OCI-LY7 (cell line): ENCODE measurements around the gene EPHA5.

Source experiments
- EZH2phosphoT487 ChIP-seq: fragments of 200-600 bp; sonication (generic); IDR thresholded peaks from 2 replicates; pipeline ENCODE4 v1.6.1; 2018; ENCODE audit warnings: low read depth, borderline replicate concordance, mild to moderate bottlenecking, mixed run types, antibody characterized with exemption, low read length, moderate library complexity, mixed read lengths
- TF ChIP-seq, protein P1 (sequence below): fragments of 200-600 bp; sonication (generic); conservative IDR thresholded peaks from 2 replicates; pipeline ENCODE4 v1.5.1; 2014; ENCODE audit warnings: mild to moderate bottlenecking, antibody characterized with exemption, low read length, moderate library complexity, mixed read lengths

DNA sequence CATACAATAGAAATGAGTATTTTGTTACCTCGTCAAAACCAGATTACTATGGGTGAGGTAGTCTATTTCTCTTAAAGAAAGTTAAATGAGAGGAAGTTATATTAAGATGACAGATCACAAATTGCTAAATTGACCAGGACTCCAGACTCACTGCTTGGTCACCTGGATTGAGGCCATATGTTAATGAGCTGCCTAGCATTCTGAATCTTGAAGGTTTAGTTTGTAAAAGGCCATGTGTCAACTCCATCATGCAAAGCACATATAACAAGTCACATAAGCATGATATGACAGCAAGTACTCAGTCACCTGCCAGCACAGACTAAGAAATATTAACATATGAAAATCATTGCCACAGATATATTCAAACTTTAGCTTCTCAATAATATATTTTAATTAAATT lies 72.6 kb downstream of the EPHA5 start:
- TF ChIP-seq, protein P1, sequence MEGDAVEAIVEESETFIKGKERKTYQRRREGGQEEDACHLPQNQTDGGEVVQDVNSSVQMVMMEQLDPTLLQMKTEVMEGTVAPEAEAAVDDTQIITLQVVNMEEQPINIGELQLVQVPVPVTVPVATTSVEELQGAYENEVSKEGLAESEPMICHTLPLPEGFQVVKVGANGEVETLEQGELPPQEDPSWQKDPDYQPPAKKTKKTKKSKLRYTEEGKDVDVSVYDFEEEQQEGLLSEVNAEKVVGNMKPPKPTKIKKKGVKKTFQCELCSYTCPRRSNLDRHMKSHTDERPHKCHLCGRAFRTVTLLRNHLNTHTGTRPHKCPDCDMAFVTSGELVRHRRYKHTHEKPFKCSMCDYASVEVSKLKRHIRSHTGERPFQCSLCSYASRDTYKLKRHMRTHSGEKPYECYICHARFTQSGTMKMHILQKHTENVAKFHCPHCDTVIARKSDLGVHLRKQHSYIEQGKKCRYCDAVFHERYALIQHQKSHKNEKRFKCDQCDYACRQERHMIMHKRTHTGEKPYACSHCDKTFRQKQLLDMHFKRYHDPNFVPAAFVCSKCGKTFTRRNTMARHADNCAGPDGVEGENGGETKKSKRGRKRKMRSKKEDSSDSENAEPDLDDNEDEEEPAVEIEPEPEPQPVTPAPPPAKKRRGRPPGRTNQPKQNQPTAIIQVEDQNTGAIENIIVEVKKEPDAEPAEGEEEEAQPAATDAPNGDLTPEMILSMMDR = no peak
- TF ChIP-seq EZH2phosphoT487 = no peak
